CD4-positive, alpha-beta T cell treated with Interleukin-4 for 4 hours (primary cell): ENCODE measurements around the gene EWSR1.

Source experiments
- DNase-seq: peaks from one replicate; pipeline ENCODE4 v3.0.0-alpha.2; 2020

Gene EWSR1

GRCh38 chr22:29320546-29320945 is 52.5 kb downstream of the EWSR1 start:
- DNase-seq: no peak

GRCh38 chr22:29323641-29324040 is 55.6 kb downstream of the EWSR1 start:
- DNase-seq: no peak

- DNase-seq: no peak
These were observed 57.3 kb downstream of the EWSR1 start for GRCh38 chr22:29325356-29325755.

GRCh38 chr22:29325785-29326315 is 57.8 kb downstream of the EWSR1 start:
- DNase-seq: no peak

- no peak for DNase-seq
These were observed 58.4 kb downstream of the EWSR1 start for GRCh38 chr22:29326481-29326880.

- DNase-seq: no peak
These were observed 59.2 kb downstream of the EWSR1 start for GRCh38 chr22:29327089-29327764.

GRCh38 chr22:29328055-29328454 is 60.0 kb downstream of the EWSR1 start:
- no peak for DNase-seq

- DNase-seq: no peak
These were observed 60.8 kb downstream of the EWSR1 start for GRCh38 chr22:29328566-29329500.

GRCh38 chr22:29329581-29329980 is 61.5 kb downstream of the EWSR1 start:
- no peak for DNase-seq

- no peak for DNase-seq
These were observed 62.2 kb downstream of the EWSR1 start for GRCh38 chr22:29330291-29330690.

GRCh38 chr22:29330753-29331152 is 62.7 kb downstream of the EWSR1 start:
- DNase-seq: no peak

- DNase-seq: no peak
These were observed 63.1 kb downstream of the EWSR1 start for GRCh38 chr22:29331213-29331612.

GRCh38 chr22:29331658-29332300 is 63.7 kb downstream of the EWSR1 start:
- DNase-seq: no peak

GRCh38 chr22:29332886-29333496 is 64.9 kb downstream of the EWSR1 start:
- DNase-seq: no peak

GRCh38 chr22:29334148-29334547 is 66.1 kb downstream of the EWSR1 start:
- DNase-seq: no peak

- no peak for DNase-seq
These were observed 66.8 kb downstream of the EWSR1 start for GRCh38 chr22:29334696-29335344.

GRCh38 chr22:29335656-29336055 is 67.6 kb downstream of the EWSR1 start:
- no peak for DNase-seq

GRCh38 chr22:29336751-29337490 is 68.9 kb downstream of the EWSR1 start:
- no peak for DNase-seq

- DNase-seq: no peak
These were observed 69.7 kb downstream of the EWSR1 start for GRCh38 chr22:29337631-29338284.

- no peak for DNase-seq
These were observed 70.3 kb downstream of the EWSR1 start for GRCh38 chr22:29338398-29338797.
